SK-N-SH treated with all-trans-retinoic acid at 6 μM for 48 hours (cell line): Measurements from ENCODE around the gene TAF10.

Experiments
- ARNTL ChIP-seq: fragments of 450-650 bp; formaldehyde crosslinking; IDR thresholded peaks from 2 replicates; pipeline ENCODE4 v1.5.0; 2020; ENCODE audit warnings: low read depth, mild to moderate bottlenecking, moderate library complexity, borderline replicate concordance
- CSDC2 ChIP-seq: fragments of 250-450 bp; sonication (Bioruptor Pico); IDR thresholded peaks from 2 replicates; pipeline ENCODE4 v1.5.0; 2020; ENCODE audit warnings: mild to moderate bottlenecking, moderate library complexity
- ESRRG ChIP-seq: fragments of 250-450 bp; sonication (Bioruptor Pico); IDR thresholded peaks from 2 replicates; pipeline ENCODE4 v1.6.1; 2021; ENCODE audit warnings: mild to moderate bottlenecking
- ISL1 ChIP-seq: fragments of 250-450 bp; sonication (Bioruptor Pico); IDR thresholded peaks from 2 replicates; pipeline ENCODE4 v2.1.2; 2022; ENCODE audit warnings: mild to moderate bottlenecking, moderate library complexity
- RARB ChIP-seq: fragments of 250-450 bp; sonication (Bioruptor Pico); IDR thresholded peaks from 2 replicates; pipeline ENCODE4 v1.8.0; 2021; ENCODE audit warnings: mild to moderate bottlenecking, moderate library complexity
- ZC3H10 ChIP-seq: fragments of 250-450 bp; sonication (Bioruptor Pico); IDR thresholded peaks from 2 replicates; pipeline ENCODE4 v1.5.1; 2021; ENCODE audit warnings: mild to moderate bottlenecking, moderate library complexity
- ZFP3 ChIP-seq: fragments of 250-450 bp; sonication (Bioruptor Pico); IDR thresholded peaks from 2 replicates; pipeline ENCODE4 v1.5.0; 2020; ENCODE audit warnings: mild to moderate bottlenecking, moderate library complexity
- ZFP30 ChIP-seq: fragments of 450-650 bp; formaldehyde crosslinking; IDR thresholded peaks from 2 replicates; pipeline ENCODE4 v1.5.0; 2022; ENCODE audit warnings: mild to moderate bottlenecking, moderate library complexity
- ZNF565 ChIP-seq: fragments of 450-650 bp; formaldehyde crosslinking; conservative IDR thresholded peaks from 2 replicates; pipeline ENCODE4 v1.5.0; 2020; ENCODE audit warnings: low read depth, mild to moderate bottlenecking, moderate library complexity
- TF ChIP-seq, protein P1 (sequence below): fragments of 250-450 bp; sonication (Bioruptor Pico); IDR thresholded peaks from 2 replicates; pipeline ENCODE4 v1.5.1; 2020; ENCODE audit warnings: low read depth, mild to moderate bottlenecking, moderate library complexity
- TF ChIP-seq, protein P2 (sequence below): fragments of 250-450 bp; sonication (Bioruptor Pico); IDR thresholded peaks from 2 replicates; pipeline ENCODE4 v1.8.0; 2021; ENCODE audit warnings: low read depth, mild to moderate bottlenecking, moderate library complexity, borderline replicate concordance
- TF ChIP-seq, protein P3 (sequence below): fragments of 250-450 bp; sonication (Bioruptor Pico); IDR thresholded peaks from 2 replicates; pipeline ENCODE4 v1.8.0; 2020; ENCODE audit warnings: mild to moderate bottlenecking, moderate library complexity, borderline replicate concordance

DNA sequence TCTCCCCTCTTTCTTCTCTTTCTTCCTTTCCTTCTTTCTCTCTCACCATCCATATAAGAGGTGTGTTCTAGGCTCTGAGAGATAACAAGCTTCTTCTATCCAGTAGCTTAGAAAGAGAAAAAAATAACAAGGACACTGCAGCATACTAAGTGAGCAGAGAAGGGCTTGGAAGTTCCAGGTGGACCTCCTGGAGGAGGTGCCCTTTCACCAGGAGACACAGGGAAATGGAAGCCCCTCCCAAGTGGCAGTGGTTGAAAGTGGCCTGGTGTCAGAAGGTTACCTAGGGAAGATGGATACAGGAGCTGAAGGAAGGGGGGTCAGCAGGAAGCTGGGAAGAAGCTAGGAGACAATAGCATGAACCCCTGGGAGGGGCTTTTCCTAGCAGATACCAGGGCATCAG lies 38.1 kb upstream of the TAF10 start:
- TF ChIP-seq ZFP3 (CRISPR knock-in tag): no peak
- TF ChIP-seq, protein P1, sequence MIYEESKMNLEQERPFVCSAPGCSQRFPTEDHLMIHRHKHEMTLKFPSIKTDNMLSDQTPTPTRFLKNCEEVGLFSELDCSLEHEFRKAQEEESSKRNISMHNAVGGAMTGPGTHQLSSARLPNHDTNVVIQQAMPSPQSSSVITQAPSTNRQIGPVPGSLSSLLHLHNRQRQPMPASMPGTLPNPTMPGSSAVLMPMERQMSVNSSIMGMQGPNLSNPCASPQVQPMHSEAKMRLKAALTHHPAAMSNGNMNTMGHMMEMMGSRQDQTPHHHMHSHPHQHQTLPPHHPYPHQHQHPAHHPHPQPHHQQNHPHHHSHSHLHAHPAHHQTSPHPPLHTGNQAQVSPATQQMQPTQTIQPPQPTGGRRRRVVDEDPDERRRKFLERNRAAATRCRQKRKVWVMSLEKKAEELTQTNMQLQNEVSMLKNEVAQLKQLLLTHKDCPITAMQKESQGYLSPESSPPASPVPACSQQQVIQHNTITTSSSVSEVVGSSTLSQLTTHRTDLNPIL (CRISPR knock-in tag): no peak
- TF ChIP-seq ARNTL: no peak
- TF ChIP-seq ISL1 (CRISPR knock-in tag): no peak
- TF ChIP-seq, protein P2, sequence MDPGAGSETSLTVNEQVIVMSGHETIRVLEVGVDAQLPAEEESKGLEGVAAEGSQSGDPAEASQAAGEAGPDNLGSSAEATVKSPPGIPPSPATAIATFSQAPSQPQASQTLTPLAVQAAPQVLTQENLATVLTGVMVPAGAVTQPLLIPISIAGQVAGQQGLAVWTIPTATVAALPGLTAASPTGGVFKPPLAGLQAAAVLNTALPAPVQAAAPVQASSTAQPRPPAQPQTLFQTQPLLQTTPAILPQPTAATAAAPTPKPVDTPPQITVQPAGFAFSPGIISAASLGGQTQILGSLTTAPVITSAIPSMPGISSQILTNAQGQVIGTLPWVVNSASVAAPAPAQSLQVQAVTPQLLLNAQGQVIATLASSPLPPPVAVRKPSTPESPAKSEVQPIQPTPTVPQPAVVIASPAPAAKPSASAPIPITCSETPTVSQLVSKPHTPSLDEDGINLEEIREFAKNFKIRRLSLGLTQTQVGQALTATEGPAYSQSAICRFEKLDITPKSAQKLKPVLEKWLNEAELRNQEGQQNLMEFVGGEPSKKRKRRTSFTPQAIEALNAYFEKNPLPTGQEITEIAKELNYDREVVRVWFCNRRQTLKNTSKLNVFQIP: no peak
- TF ChIP-seq ZC3H10 (CRISPR knock-in tag): no peak
- TF ChIP-seq CSDC2: no peak
- TF ChIP-seq ESRRG (CRISPR knock-in tag): no peak
- no peak for TF ChIP-seq ZNF565 (CRISPR knock-in tag)
- TF ChIP-seq ZFP30 (CRISPR knock-in tag): no peak
- TF ChIP-seq RARB (CRISPR knock-in tag): no peak
- TF ChIP-seq, protein P3, sequence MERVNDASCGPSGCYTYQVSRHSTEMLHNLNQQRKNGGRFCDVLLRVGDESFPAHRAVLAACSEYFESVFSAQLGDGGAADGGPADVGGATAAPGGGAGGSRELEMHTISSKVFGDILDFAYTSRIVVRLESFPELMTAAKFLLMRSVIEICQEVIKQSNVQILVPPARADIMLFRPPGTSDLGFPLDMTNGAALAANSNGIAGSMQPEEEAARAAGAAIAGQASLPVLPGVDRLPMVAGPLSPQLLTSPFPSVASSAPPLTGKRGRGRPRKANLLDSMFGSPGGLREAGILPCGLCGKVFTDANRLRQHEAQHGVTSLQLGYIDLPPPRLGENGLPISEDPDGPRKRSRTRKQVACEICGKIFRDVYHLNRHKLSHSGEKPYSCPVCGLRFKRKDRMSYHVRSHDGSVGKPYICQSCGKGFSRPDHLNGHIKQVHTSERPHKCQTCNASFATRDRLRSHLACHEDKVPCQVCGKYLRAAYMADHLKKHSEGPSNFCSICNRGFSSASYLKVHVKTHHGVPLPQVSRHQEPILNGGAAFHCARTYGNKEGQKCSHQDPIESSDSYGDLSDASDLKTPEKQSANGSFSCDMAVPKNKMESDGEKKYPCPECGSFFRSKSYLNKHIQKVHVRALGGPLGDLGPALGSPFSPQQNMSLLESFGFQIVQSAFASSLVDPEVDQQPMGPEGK (CRISPR knock-in tag): no peak
